Ishikawa (cell line): Measurements from ENCODE around the gene DNAJB1.
A peak's percentile ranks its signal among the peaks of the same experiment; 100 is the strongest.

Source experiments
- CEBPB ChIP-seq: IDR thresholded peaks from 2 replicates; pipeline ENCODE4 v1.6.1; 2012
- CREB1 ChIP-seq: IDR thresholded peaks from 2 replicates; pipeline ENCODE4 v1.6.1; 2012; ENCODE audit warnings: low read depth
- EGR1 ChIP-seq: IDR thresholded peaks from 2 replicates; pipeline ENCODE4 v1.6.1; 2012
- EP300 ChIP-seq: IDR thresholded peaks from 2 replicates; pipeline ENCODE4 v1.6.1; 2012; ENCODE audit warnings: borderline replicate concordance
- FOXM1 ChIP-seq: IDR thresholded peaks from 2 replicates; pipeline ENCODE4 v1.6.1; 2012; ENCODE audit warnings: low read depth, borderline replicate concordance
- MAX ChIP-seq: IDR thresholded peaks from 2 replicates; pipeline ENCODE4 v1.6.1; 2012
- NFIC ChIP-seq: IDR thresholded peaks from 2 replicates; pipeline ENCODE4 v1.6.1; 2012
- RAD21 ChIP-seq: IDR thresholded peaks from 2 replicates; pipeline ENCODE4 v1.6.1; 2012; ENCODE audit warnings: low read depth
- REST ChIP-seq: IDR thresholded peaks from 2 replicates; pipeline ENCODE4 v1.6.1; 2012; ENCODE audit warnings: low read depth, mild to moderate bottlenecking
- TAF1 ChIP-seq: IDR thresholded peaks from 2 replicates; pipeline ENCODE4 v1.6.1; 2012; ENCODE audit warnings: low read depth, mild to moderate bottlenecking
- TCF12 ChIP-seq: IDR thresholded peaks from 2 replicates; pipeline ENCODE4 v1.6.1; 2012; ENCODE audit warnings: low read depth
- TEAD4 ChIP-seq: IDR thresholded peaks from 2 replicates; pipeline ENCODE4 v1.6.1; 2012
- USF1 ChIP-seq: IDR thresholded peaks from 2 replicates; pipeline ENCODE4 v1.6.1; 2012
- YY1 ChIP-seq: IDR thresholded peaks from 2 replicates; pipeline ENCODE4 v1.6.1; 2012; ENCODE audit warnings: low read depth
- ZBTB7A ChIP-seq: IDR thresholded peaks from 2 replicates; pipeline ENCODE4 v1.6.1; 2012; ENCODE audit warnings: low read depth

The DNAJB1 gene

GRCh38 chr19:14558370-14559066 lies 40.3 kb upstream of the DNAJB1 start:
- TF ChIP-seq MAX, result no peak
- no peak for TF ChIP-seq FOXM1
- no peak for TF ChIP-seq EGR1
- TF ChIP-seq REST, result no peak
- TF ChIP-seq USF1, result no peak
- TF ChIP-seq EP300, result no peak
- TF ChIP-seq ZBTB7A, result no peak
- no peak for TF ChIP-seq CEBPB
- no peak for TF ChIP-seq TCF12
- no peak for TF ChIP-seq NFIC
- TF ChIP-seq YY1, result no peak

- no peak for TF ChIP-seq REST
- no peak for TF ChIP-seq YY1
- no peak for TF ChIP-seq TEAD4
- TF ChIP-seq MAX, result 0 out of 2 replicates have a peak, but pooled peaks have one; percentile 21
- TF ChIP-seq USF1, result no peak
- peak; percentile 55; the same call in 1 of the 2 replicates for TF ChIP-seq RAD21
These were observed 38.5 kb upstream of the DNAJB1 start for GRCh38 chr19:14556662-14557188.

- TF ChIP-seq ZBTB7A (no peak), TEAD4 (no peak), RAD21 (no peak), EGR1 (no peak), EP300 (no peak), REST (no peak), TCF12 (no peak), USF1 (no peak), FOXM1 (no peak), CREB1 (no peak), NFIC (no peak), TAF1 (no peak), YY1 (no peak), CEBPB (no peak), MAX (no peak)
These were observed 37.9 kb upstream of the DNAJB1 start for GRCh38 chr19:14555918-14556661.
